HL-60 (cell line): ENCODE measurements around the gene HEATR3.

ENCODE experiments used
- DNase-seq, 2 experiments: peaks; one replicate each; pipeline ENCODE4 v3.0.0-alpha.2; 2010 to 2020; ENCODE audit warnings: low read depth in 1 of 2, low spot score in 1 of 2
- H3K27ac ChIP-seq: fragments of 250-450 bp; sonication (Bioruptor Pico); replicated peaks from 2 replicates; pipeline ENCODE4 v1.5.1; 2020; ENCODE audit warnings: mild to moderate bottlenecking, moderate library complexity
- H3K27me3 ChIP-seq: fragments of 250-450 bp; sonication (Bioruptor Pico); 2 replicates; pipeline ENCODE4 v1.5.1; 2021; ENCODE audit warnings: mild to moderate bottlenecking, moderate library complexity; ENCODE audit not compliant: insufficient read depth, poor library complexity, severe bottlenecking
- H3K4me3 ChIP-seq: replicated peaks from 2 replicates; pipeline ENCODE4 v1.5.1; 2011; ENCODE audit warnings: mild to moderate bottlenecking, control low read depth, low read length; ENCODE audit not compliant: insufficient read depth
- CTCF ChIP-seq: IDR thresholded peaks from one replicate; pipeline ENCODE4 v1.5.1; 2011; ENCODE audit warnings: low read length, control low read depth, inconsistent platforms; ENCODE audit not compliant: insufficient read depth
- GABPA ChIP-seq: IDR thresholded peaks from 2 replicates; pipeline ENCODE4 v1.6.1; 2012; ENCODE audit warnings: low read depth
- POLR2AphosphoS5 ChIP-seq: IDR thresholded peaks from 2 replicates; pipeline ENCODE4 v1.6.1; 2012; ENCODE audit warnings: low read depth
- SPI1 ChIP-seq: IDR thresholded peaks from 2 replicates; pipeline ENCODE4 v1.6.1; 2012; ENCODE audit warnings: low read depth, mild to moderate bottlenecking, borderline replicate concordance
- TF ChIP-seq, protein P1 (sequence below): IDR thresholded peaks from 2 replicates; pipeline ENCODE4 v1.6.1; 2012; ENCODE audit warnings: low read depth; ENCODE audit not compliant: insufficient replicate concordance

The HEATR3 gene

DNA sequence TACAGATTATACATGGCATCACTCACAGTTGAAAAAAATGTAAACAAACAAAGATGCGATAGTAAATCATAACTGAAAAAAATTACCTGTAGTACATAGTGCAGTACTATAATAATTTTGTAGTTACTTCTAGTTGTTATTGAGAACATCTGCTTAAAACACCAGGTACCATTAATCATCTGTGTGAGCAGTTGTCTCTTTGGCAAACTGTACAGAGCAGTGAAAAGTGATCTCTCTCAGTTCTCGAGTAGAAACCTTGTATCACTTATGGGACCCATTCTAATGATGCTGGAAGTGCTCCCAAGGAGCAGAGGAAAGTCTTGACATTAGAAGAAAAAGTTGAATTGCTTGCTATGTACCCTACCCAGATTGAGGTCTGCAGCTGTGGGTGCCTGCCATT lies 78.4 kb downstream of the HEATR3 start:
- no peak overlapping the region for H3K27ac ChIP-seq
- DNase-seq, result no peak

DNA sequence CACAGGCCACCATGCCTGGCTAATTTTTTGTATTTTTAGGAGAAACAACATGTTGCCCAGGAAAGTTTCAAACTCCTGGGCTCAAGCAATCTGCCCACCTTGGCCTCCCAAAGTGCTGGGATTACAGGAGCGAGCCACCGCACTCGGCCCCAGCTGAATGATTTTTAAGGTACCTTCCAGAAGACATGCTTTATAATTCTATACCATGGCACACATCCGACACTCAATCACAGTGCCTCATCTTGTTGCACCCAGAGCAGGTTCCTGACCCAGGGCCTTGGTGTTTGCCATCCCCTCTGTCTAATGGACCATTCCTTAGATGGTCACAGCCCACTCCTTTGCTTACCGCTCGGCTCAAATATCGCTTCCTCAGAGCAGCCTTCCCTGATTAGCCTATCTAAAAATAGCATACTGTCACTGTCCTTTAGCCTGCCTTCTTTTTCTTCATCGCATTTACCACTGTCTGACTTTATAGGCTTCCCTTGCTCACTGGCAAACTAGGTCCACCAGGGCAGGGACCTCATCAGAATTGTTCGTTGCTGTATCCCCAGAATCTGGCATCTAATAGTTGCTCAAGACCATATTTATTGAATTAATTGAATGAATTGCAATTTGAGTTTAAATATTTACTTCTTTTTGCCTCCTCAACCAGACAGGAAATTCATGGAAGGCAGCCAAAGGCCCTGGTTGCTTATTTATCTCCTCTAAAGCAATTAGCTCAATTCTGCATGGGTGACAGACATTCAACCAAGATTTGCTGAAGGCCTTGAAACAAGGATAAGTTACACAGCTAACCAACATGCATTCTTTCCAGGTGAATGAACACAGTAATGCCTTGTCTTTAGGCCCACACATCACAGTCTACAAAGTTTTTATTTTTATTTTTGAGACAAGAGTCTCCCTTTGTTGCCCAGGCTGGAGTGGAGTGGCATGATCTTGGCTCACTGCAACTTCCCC lies 81.0 kb downstream of the HEATR3 start:
- Histone ChIP-seq H3K4me3 (no peak overlapping the region), H3K27me3 (no peaks in the 10 kb centered on the region), H3K27ac (no peak overlapping the region)
- DNase-seq, result no peak
- TF ChIP-seq GABPA (no peak), CTCF (no peak), SPI1 (no peak), POLR2AphosphoS5 (no peak)
- TF ChIP-seq, protein P1, sequence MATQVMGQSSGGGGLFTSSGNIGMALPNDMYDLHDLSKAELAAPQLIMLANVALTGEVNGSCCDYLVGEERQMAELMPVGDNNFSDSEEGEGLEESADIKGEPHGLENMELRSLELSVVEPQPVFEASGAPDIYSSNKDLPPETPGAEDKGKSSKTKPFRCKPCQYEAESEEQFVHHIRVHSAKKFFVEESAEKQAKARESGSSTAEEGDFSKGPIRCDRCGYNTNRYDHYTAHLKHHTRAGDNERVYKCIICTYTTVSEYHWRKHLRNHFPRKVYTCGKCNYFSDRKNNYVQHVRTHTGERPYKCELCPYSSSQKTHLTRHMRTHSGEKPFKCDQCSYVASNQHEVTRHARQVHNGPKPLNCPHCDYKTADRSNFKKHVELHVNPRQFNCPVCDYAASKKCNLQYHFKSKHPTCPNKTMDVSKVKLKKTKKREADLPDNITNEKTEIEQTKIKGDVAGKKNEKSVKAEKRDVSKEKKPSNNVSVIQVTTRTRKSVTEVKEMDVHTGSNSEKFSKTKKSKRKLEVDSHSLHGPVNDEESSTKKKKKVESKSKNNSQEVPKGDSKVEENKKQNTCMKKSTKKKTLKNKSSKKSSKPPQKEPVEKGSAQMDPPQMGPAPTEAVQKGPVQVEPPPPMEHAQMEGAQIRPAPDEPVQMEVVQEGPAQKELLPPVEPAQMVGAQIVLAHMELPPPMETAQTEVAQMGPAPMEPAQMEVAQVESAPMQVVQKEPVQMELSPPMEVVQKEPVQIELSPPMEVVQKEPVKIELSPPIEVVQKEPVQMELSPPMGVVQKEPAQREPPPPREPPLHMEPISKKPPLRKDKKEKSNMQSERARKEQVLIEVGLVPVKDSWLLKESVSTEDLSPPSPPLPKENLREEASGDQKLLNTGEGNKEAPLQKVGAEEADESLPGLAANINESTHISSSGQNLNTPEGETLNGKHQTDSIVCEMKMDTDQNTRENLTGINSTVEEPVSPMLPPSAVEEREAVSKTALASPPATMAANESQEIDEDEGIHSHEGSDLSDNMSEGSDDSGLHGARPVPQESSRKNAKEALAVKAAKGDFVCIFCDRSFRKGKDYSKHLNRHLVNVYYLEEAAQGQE, result no peak

More for the DNA sequence above, 78.4 kb downstream of the HEATR3 start:
- TF ChIP-seq GABPA (no peak), SPI1 (no peak), CTCF (no peak), POLR2AphosphoS5 (no peak)
- TF ChIP-seq, protein P1, result no peak
- no peaks in the 10 kb centered on the region for H3K27me3 ChIP-seq
- no peak overlapping the region for H3K4me3 ChIP-seq

- Histone ChIP-seq H3K27me3 (no peaks in the 10 kb centered on the region), H3K4me3 (no peak overlapping the region), H3K27ac (no peak overlapping the region)
- DNase-seq, result no peak
- TF ChIP-seq, protein P1, result no peak
- TF ChIP-seq POLR2AphosphoS5 (no peak), SPI1 (no peak), GABPA (no peak), CTCF (no peak)
Observed at GRCh38 chr16:50151322-50151721, 85.6 kb downstream of the HEATR3 start.
